ENCODE data around the gene ZNF791. TPM values are rescaled to one million over a fixed set of nuclear protein-coding genes. Genes with fewer than 3 reads are reported as not detected.
A peak's percentile ranks its signal among the peaks of the same experiment; 100 is the strongest.

ZNF791 gene
- total RNA-seq, 1 experiment from 2014 or later = 23.9 TPM

- CTCF ChIA-PET = interaction anchor here (1.8 to 2.9 kb wide), 2 partner anchors 10 to 28 kb away, joined by 6 to 18 read pairs; no protein-coding TSS in a partner anchor
Measured at GRCh38 chr19:12667731-12668302, 57.1 kb downstream of the ZNF791 start.

More at GRCh38 chr19:12667731-12668302, 57.1 kb downstream of the ZNF791 start:
- Mint-ChIP-seq H3K27me3 (ENCODE audit: low read depth) (no peaks in the 10 kb centered on the region), H3K4me3 (peak overlapping the region; percentile 98), H3K36me3 (peaks cover 12% of the 10 kb centered on the region), H3K9me3 (no peaks in the 10 kb centered on the region), H3K27ac (no peak overlapping the region), H3K4me1 (peaks cover 33% of the 10 kb centered on the region)
- DNase-seq (ENCODE audit: low spot score) (no peak), ATAC-seq (no peak)
- no peak for TF ChIP-seq HMGXB4 (CRISPR knock-in tag; IDR thresholded peaks at IDR 0.05)
- TF ChIP-seq, protein P1, sequence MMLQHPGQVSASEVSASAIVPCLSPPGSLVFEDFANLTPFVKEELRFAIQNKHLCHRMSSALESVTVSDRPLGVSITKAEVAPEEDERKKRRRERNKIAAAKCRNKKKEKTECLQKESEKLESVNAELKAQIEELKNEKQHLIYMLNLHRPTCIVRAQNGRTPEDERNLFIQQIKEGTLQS (CRISPR knock-in tag; conservative IDR thresholded peaks at IDR 0.05) = no peak
- TF ChIP-seq CTCF (IDR thresholded peaks at IDR 0.05) = no peak
- no peak for TF ChIP-seq PRDM15 (CRISPR knock-in tag; IDR thresholded peaks at IDR 0.05)
- TF ChIP-seq ESRRA (CRISPR knock-in tag; IDR thresholded peaks at IDR 0.05; ENCODE audit: borderline replicate concordance) = no peak
- no peak for TF ChIP-seq ZNF121 (CRISPR knock-in tag; IDR thresholded peaks at IDR 0.05)
- no peak for TF ChIP-seq ETV6 (CRISPR knock-in tag; IDR thresholded peaks at IDR 0.05)
- TF ChIP-seq, protein P2, sequence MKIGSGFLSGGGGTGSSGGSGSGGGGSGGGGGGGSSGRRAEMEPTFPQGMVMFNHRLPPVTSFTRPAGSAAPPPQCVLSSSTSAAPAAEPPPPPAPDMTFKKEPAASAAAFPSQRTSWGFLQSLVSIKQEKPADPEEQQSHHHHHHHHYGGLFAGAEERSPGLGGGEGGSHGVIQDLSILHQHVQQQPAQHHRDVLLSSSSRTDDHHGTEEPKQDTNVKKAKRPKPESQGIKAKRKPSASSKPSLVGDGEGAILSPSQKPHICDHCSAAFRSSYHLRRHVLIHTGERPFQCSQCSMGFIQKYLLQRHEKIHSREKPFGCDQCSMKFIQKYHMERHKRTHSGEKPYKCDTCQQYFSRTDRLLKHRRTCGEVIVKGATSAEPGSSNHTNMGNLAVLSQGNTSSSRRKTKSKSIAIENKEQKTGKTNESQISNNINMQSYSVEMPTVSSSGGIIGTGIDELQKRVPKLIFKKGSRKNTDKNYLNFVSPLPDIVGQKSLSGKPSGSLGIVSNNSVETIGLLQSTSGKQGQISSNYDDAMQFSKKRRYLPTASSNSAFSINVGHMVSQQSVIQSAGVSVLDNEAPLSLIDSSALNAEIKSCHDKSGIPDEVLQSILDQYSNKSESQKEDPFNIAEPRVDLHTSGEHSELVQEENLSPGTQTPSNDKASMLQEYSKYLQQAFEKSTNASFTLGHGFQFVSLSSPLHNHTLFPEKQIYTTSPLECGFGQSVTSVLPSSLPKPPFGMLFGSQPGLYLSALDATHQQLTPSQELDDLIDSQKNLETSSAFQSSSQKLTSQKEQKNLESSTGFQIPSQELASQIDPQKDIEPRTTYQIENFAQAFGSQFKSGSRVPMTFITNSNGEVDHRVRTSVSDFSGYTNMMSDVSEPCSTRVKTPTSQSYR (CRISPR knock-in tag; IDR thresholded peaks at IDR 0.05) = no peak
- TF ChIP-seq SMAD3 (CRISPR knock-in tag; IDR thresholded peaks at IDR 0.05; ENCODE audit: borderline replicate concordance) = no peak
- no peak for TF ChIP-seq ZNF317 (CRISPR knock-in tag; IDR thresholded peaks at IDR 0.05; ENCODE audit: borderline replicate concordance, low read depth)
- TF ChIP-seq E2F5 (CRISPR knock-in tag; IDR thresholded peaks at IDR 0.05) = no peak
- TF ChIP-seq PRRX2 (CRISPR knock-in tag; IDR thresholded peaks at IDR 0.05) = no peak
- TF ChIP-seq NFATC4 (CRISPR knock-in tag; IDR thresholded peaks at IDR 0.05) = no peak
- TF ChIP-seq, protein P3, sequence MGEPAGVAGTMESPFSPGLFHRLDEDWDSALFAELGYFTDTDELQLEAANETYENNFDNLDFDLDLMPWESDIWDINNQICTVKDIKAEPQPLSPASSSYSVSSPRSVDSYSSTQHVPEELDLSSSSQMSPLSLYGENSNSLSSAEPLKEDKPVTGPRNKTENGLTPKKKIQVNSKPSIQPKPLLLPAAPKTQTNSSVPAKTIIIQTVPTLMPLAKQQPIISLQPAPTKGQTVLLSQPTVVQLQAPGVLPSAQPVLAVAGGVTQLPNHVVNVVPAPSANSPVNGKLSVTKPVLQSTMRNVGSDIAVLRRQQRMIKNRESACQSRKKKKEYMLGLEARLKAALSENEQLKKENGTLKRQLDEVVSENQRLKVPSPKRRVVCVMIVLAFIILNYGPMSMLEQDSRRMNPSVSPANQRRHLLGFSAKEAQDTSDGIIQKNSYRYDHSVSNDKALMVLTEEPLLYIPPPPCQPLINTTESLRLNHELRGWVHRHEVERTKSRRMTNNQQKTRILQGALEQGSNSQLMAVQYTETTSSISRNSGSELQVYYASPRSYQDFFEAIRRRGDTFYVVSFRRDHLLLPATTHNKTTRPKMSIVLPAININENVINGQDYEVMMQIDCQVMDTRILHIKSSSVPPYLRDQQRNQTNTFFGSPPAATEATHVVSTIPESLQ (CRISPR knock-in tag; IDR thresholded peaks at IDR 0.05) = no peak
- TF ChIP-seq, protein P4, sequence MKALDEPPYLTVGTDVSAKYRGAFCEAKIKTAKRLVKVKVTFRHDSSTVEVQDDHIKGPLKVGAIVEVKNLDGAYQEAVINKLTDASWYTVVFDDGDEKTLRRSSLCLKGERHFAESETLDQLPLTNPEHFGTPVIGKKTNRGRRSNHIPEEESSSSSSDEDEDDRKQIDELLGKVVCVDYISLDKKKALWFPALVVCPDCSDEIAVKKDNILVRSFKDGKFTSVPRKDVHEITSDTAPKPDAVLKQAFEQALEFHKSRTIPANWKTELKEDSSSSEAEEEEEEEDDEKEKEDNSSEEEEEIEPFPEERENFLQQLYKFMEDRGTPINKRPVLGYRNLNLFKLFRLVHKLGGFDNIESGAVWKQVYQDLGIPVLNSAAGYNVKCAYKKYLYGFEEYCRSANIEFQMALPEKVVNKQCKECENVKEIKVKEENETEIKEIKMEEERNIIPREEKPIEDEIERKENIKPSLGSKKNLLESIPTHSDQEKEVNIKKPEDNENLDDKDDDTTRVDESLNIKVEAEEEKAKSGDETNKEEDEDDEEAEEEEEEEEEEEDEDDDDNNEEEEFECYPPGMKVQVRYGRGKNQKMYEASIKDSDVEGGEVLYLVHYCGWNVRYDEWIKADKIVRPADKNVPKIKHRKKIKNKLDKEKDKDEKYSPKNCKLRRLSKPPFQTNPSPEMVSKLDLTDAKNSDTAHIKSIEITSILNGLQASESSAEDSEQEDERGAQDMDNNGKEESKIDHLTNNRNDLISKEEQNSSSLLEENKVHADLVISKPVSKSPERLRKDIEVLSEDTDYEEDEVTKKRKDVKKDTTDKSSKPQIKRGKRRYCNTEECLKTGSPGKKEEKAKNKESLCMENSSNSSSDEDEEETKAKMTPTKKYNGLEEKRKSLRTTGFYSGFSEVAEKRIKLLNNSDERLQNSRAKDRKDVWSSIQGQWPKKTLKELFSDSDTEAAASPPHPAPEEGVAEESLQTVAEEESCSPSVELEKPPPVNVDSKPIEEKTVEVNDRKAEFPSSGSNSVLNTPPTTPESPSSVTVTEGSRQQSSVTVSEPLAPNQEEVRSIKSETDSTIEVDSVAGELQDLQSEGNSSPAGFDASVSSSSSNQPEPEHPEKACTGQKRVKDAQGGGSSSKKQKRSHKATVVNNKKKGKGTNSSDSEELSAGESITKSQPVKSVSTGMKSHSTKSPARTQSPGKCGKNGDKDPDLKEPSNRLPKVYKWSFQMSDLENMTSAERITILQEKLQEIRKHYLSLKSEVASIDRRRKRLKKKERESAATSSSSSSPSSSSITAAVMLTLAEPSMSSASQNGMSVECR (CRISPR knock-in tag; IDR thresholded peaks at IDR 0.05; ENCODE audit: borderline replicate concordance) = no peak
- TF ChIP-seq, protein P5, sequence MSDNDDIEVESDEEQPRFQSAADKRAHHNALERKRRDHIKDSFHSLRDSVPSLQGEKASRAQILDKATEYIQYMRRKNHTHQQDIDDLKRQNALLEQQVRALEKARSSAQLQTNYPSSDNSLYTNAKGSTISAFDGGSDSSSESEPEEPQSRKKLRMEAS (CRISPR knock-in tag; IDR thresholded peaks at IDR 0.05) = no peak
- TF ChIP-seq SP1 (CRISPR knock-in tag; conservative IDR thresholded peaks at IDR 0.05) = no peak
- no peak for TF ChIP-seq ZBTB21 (CRISPR knock-in tag; IDR thresholded peaks at IDR 0.05; ENCODE audit: borderline replicate concordance)
- POLR2A ChIA-PET = no interaction called here

Measured in WTC11 (cell line).